Glomerular visceral epithelial cell (primary cell): ENCODE results near the gene IL32.
A peak's percentile ranks its signal among the peaks of the same experiment; 100 is the strongest.

Experiments
- DNase-seq: peaks from one replicate; pipeline ENCODE4 v3.0.0-alpha.2; 2016; ENCODE audit errors: extremely low spot score

Gene IL32, protein sequence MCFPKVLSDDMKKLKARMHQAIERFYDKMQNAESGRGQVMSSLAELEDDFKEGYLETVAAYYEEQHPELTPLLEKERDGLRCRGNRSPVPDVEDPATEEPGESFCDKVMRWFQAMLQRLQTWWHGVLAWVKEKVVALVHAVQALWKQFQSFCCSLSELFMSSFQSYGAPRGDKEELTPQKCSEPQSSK

DNA sequence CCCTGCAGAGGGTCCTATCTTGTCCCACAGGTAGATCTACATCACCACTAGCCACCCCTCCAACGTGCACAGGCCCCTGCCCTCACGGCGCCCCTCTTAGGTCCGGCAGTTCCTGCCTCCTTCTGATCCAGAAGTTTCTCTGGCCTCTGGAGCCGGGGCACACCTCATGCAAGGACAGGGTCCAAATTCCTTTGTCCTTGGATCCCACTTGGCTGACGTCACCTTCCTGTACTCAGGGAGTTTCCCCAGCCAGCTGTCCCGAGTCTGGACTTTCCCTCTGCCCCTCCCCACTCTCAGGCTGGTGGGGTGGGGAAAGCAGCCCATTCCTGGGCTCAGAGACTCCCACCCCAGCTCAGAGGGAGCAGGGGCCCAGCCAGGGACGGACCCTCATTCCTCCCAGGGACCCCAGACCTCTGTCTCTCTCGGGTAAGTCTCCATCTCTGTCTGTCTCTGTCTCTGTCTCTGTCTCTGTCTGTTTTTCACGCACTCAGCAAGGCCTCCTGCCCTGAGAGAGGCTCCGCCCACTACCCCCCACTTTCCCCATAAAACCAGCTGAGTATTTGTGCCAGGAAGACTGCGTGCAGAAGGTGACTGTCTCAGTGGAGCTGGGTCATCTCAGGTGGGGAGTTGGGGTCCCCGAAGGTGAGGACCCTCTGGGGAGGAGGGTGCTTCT, at the start of gene IL32:
IL32 (plus strand) TSS at position 572 of the 673 bp plus-strand sequence. CDS start 172 bp downstream, outside the sequence.
- peak; percentile 89 for DNase-seq

DNA sequence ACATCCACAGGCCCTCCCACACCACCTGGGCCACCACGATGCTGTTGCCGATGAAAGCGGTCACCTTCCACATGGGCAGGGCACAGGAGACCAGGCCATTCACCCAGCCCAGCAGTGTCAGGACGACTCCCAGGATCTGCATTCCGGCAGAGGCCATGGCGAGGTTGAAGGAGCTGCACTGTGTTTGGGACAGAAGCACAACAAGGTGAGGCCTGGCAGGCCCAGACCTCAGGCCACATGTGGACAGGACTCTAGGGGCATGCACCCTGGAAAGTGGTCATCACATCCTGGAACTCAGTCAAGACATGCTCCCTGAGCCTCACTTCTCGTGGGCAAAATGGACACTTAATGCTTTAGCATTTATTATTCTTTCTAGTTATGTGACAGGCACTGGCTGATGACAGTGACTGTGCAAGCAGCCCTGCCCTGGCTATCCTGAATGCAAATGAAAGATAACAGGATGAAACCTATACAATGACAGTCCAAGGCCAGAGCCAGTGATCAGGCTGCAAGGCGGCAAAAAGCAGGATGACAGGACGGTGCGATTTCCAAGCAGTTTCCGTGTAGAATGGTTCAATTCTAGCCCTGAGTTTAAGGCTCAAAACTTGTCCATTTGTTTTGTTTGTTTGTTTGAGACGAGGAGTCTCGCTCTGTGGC, 49.4 kb upstream of the IL32 start:
- DNase-seq, result no peak

- DNase-seq, result no peak
Observed at GRCh38 chr16:3017344-3017743, 48.1 kb upstream of the IL32 start.

- DNase-seq, result no peak
Observed at GRCh38 chr16:3017794-3018506, 47.5 kb upstream of the IL32 start, which contains the start of gene CLDN6. CLDN6 (minus strand) TSS chr16:3018183; CDS start chr16:3016021, 2,162 bp downstream.

DNA sequence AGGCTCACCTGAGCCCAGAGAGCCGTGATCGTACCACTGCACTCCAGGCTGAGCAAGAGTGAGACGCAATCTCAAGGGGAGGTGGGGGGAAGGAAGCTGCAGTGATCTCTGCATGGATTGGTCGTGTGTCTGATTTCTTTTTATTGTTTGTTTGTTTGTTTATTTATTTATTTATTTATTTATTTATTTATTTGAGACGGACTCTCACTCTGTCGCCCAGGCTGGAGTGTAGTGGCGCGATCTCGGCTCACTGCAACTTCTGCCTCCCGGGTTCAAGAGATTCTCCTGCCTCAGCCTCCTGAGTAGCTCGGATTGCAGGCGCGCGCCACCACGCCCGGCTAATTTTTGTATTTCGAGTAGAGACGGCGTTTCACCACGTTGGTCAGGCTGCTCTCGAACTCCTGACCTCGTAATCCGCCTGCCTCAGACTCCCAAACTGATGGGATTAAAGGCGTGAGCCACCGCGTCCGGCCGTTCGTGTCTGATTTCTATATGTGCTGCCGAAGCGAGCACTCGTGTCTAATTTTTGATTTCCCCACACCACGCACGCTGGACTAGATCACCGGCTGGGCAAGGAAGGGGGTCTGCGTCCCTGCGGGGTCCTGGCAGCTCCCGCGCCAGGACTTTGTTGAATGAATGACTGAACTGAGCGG, 45.7 kb upstream of the IL32 start:
- DNase-seq, result no peak

DNA sequence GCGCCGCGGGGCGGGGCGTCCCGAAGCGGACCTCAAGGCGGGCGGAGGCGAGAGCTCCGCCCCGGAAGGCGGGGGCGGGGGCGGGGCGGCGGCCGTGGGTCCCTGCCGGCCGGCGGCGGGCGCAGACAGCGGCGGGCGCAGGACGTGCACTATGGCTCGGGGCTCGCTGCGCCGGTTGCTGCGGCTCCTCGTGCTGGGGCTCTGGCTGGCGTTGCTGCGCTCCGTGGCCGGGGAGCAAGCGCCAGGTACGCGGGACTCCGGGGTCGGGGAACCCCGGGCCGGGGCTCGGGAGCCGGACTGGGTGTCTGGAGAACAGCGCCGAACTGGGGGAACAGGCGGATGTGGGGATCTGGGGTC, 45.2 kb upstream of the IL32 start, which contains the start of gene TNFRSF12A:
TNFRSF12A (plus strand) TSS at position 122 of the 357 bp plus-strand sequence; CDS start at position 152, 30 bp downstream.
- DNase-seq, result peak; percentile 87

GRCh38 chr16:3020604-3021448, 44.6 kb upstream of the IL32 start:
- DNase-seq, result peak; percentile 97

DNA sequence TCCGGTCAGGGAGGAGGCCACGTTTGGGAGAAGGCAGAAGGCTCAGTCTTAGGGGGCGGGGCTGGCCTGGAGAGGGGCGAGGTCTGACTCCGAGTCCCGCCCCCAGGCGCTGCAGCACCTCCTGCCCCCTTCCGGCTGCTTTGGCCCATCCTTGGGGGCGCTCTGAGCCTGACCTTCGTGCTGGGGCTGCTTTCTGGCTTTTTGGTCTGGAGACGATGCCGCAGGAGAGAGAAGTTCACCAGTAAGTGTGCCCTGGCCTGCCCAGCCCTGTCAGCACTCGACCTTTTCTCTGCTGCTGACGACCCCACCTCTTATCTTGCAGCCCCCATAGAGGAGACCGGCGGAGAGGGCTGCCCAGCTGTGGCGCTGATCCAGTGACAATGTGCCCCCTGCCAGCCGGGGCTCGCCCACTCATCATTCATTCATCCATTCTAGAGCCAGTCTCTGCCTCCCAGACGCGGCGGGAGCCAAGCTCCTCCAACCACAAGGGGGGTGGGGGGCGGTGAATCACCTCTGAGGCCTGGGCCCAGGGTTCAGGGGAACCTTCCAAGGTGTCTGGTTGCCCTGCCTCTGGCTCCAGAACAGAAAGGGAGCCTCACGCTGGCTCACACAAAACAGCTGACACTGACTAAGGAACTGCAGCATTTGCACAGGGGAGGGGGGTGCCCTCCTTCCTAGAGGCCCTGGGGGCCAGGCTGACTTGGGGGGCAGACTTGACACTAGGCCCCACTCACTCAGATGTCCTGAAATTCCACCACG, 43.8 kb upstream of the IL32 start:
- DNase-seq, result peak; percentile 95

DNA sequence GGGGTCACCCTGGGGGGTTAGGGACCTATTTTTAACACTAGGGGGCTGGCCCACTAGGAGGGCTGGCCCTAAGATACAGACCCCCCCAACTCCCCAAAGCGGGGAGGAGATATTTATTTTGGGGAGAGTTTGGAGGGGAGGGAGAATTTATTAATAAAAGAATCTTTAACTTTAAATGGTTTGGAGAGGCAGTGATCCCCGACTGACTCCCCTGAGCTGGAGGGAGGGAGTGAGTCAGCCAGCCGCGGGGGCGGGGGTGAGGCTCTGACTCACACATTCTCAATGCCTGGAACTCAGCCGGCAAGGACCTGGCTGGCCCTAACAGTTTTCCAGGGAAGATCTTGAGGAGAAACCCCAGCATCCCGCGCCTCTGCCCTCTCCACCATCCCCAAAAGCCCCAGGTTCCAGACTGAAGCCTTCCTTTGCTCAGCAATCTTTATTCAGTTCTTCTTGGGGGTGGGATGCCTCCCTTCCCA, 43.2 kb upstream of the IL32 start:
- peak; percentile 93 for DNase-seq

GRCh38 chr16:3022684-3023414, 42.6 kb upstream of the IL32 start:
- DNase-seq, result no peak

- DNase-seq, result peak; percentile 92
Observed at GRCh38 chr16:3023415-3023668, 42.1 kb upstream of the IL32 start.

DNA sequence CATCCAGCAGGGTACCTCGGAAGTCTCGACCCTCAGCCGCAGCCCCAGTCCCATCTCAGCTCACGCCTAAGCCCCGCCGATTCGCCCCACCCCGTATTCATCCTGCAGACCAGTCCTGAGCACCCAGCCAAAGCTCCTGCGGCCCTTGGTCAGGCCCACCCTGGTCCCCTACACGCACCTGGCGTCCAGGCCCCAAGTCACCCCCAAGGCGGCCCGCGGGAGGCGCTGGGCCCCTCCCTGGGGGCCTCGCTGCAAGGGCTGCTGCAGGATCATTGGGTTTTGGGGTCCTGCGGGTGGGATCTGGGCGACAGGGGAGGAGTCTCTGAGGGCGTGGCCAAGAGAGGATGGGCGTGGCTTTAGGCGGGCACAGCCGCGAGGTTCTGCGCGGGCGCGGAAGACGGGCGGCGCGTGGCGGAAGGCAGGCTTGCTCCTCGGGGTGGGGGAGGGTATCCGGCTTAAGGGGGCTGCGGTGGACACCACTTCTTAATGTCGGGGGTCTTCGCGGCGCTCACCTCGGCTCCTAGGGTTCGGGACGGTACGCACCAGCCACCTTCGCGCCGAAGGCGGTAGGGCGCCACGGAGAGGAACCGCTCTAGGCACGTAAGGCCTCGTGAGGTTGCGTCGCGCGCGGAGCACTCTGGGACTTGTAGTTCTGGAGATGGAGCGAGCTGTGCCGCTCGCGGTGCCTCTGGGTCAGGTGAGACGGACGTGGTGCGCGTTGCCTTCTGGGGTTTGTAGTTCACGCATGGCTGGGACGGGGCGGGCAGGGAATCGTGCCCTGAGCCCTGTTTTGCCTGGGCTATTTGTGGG, 41.6 kb upstream of the IL32 start, which contains the start of the genes HCFC1R1 and THOC6:
HCFC1R1 (minus strand) TSS at position 274 of the 810 bp plus-strand sequence; CDS start at position 273, 1 bp downstream.
THOC6 (plus strand) TSS at position 367 of the 810 bp plus-strand sequence; CDS start at position 659, 292 bp downstream.
- peak; percentile 97 for DNase-seq

DNA sequence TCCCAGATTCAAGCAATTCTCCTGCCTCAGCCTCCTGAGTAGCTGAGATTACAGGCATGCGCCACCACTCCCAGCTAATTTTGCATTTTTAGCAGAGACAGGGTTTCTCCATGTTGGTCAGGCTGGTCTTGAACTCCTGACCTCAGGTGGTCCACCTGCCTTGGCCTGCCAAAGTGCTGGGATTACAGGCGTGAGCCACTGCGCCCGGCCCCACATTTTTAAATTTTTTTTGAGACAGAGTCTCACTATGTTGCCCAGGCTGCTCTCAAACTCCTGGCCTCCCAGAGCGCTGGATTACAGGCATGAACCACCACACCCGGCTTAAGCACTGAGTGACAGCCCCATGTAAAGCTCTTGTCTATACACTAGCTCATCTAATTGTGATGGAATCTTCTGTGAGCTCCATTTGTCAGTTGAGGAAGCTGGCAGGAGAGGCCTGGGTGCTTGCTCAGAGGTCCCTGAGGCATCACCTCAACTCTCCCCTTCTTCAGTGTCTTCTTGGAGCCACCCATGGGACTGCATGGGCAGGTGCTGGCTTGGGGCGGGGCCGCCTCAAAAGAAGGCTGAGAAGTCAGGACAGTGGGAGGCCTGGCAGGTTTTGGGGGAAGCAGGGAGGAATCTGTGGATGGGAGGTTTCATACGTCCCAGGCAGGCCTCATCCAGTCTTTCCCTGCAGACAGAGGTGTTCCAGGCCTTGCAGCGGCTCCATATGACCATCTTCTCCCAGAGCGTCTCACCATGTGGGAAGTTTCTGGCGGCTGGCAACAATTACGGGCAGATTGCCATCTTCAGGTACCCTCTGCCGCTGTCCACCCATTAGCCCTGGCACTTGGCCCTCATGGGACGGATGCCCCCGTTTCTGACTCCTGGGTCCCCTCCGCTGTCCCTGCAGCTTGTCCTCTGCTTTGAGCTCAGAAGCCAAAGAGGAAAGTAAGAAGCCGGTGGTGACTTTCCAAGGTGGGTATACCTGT, 40.1 kb upstream of the IL32 start:
- no peak for DNase-seq

GRCh38 chr16:3026003-3026378, 39.4 kb upstream of the IL32 start:
- no peak for DNase-seq

- DNase-seq, result no peak
Observed at GRCh38 chr16:3026609-3027488, 38.6 kb upstream of the IL32 start.

DNA sequence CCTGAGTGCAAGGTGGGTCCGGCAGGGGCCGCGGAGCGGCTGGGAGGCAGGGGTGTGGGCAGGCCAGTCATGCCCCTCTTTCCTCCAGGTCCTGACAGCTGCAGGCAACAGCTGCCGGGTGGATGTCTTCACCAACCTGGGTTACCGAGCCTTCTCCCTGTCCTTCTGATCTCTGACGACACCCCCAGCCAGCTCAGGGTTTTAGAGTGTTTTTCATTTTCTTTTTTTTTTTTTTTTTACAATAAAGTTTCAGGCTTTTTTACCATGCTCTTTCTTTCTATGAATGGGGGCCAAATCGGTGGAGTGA, 38.0 kb upstream of the IL32 start:
- DNase-seq, result no peak
